Activated CD4-positive, alpha-beta memory T cell treated with anti-CD3 and anti-CD28 coated beads, Interleukin-2, amount 10 ng/mL, durations not matched to agents 7 days and 5 days (primary cell): Measurements from ENCODE around the gene RASSF5. TPM values are rescaled to one million over a fixed set of nuclear protein-coding genes. Genes with fewer than 3 reads are reported as not detected.

Source experiments
- CTCF ChIA-PET: fragments of 350-600 bp; sonication (Branson Sonifier 250); formaldehyde crosslinking; loops from one replicate; lab custom pipeline; 2021; ENCODE audit warnings: antibody characterized with exemption, inconsistent platforms; lab: Charles Lee
- POLR2A ChIA-PET: fragments of 350-600 bp; sonication (Branson Sonifier 250); formaldehyde crosslinking; loops from one replicate; lab custom pipeline; 2021; ENCODE audit warnings: antibody characterized with exemption; lab: Charles Lee
- DNase-seq: peaks from one replicate; pipeline ENCODE4 v3.0.0-alpha.2; 2020
- H3K27ac Mint-ChIP-seq: one replicate; pipeline ENCODE4 v1.8.0; 2021; ENCODE audit warnings: mild to moderate bottlenecking, mixed read lengths
- H3K27me3 Mint-ChIP-seq: one replicate; pipeline ENCODE4 v1.8.0; 2021; ENCODE audit warnings: mixed read lengths
- H3K36me3 Mint-ChIP-seq: one replicate; pipeline ENCODE4 v1.8.0; 2021; ENCODE audit warnings: low read depth, mixed read lengths
- H3K4me1 Mint-ChIP-seq: one replicate; pipeline ENCODE4 v1.8.0; 2021; ENCODE audit warnings: mixed read lengths
- H3K4me3 Mint-ChIP-seq: one replicate; pipeline ENCODE4 v1.8.0; 2021; ENCODE audit warnings: mild to moderate bottlenecking, mixed read lengths
- H3K9me3 Mint-ChIP-seq: one replicate; pipeline ENCODE4 v1.8.0; 2021; ENCODE audit warnings: mixed read lengths
- total RNA-seq, 2 experiments: library from RNA; stranded (reverse); gene quantifications; one replicate each; pipeline ENCODE4 v1.2.3, GENCODE V29; 2021

Gene RASSF5
- total RNA-seq, 2 experiments from 2014 or later = 213 to 216 TPM

GRCh38 chr1:206566999-206567398 is 59.7 kb downstream of the RASSF5 start:
- ChIA-PET CTCF (interaction anchor here (1.4 to 23.3 kb wide), 5 partner anchors 10 to 22 kb away, joined by 5 to 524 read pairs (median 15); no protein-coding TSS in a partner anchor), POLR2A (interaction anchor here (1.1 to 28.4 kb wide), 3 partner anchors 5 to 97 kb away, joined by 3 to 1193 read pairs (median 1193); partner anchors contain the start of gene IKBKE)
- H3K4me3 Mint-ChIP-seq = peak overlapping the region; percentile 72
- H3K9me3 Mint-ChIP-seq = no peaks in the 10 kb centered on the region
- DNase-seq = no peak
- peak overlapping the region; percentile 88 for H3K27ac Mint-ChIP-seq
- H3K36me3 Mint-ChIP-seq = peaks cover 98% of the 10 kb centered on the region
- peaks cover 99% of the 10 kb centered on the region for H3K4me1 Mint-ChIP-seq
- no peaks in the 10 kb centered on the region for H3K27me3 Mint-ChIP-seq

- Mint-ChIP-seq H3K9me3 (no peaks in the 10 kb centered on the region), H3K27me3 (no peaks in the 10 kb centered on the region), H3K27ac (peak overlapping the region; percentile 72), H3K36me3 (peaks cover 98% of the 10 kb centered on the region), H3K4me1 (peaks cover 99% of the 10 kb centered on the region), H3K4me3 (peak overlapping the region; percentile 27)
- POLR2A ChIA-PET = interaction anchor here (1.3 to 28.4 kb wide), 4 partner anchors 7 to 23 kb away, joined by 4 to 1193 read pairs (median 599); no protein-coding TSS in a partner anchor
- DNase-seq = no peak
- CTCF ChIA-PET = interaction anchor here (1.6 to 23.3 kb wide), 4 partner anchors 11 to 23 kb away, joined by 4 to 524 read pairs (median 20); no protein-coding TSS in a partner anchor
Measured at GRCh38 chr1:206568256-206568655, 60.9 kb downstream of the RASSF5 start.

GRCh38 chr1:206568779-206569352 is 61.5 kb downstream of the RASSF5 start:
- Mint-ChIP-seq H3K4me3 (peak overlapping the region; percentile 27), H3K36me3 (peaks cover 97% of the 10 kb centered on the region), H3K27me3 (no peaks in the 10 kb centered on the region), H3K9me3 (no peaks in the 10 kb centered on the region), H3K4me1 (peaks cover 99% of the 10 kb centered on the region), H3K27ac (peak overlapping the region; percentile 72)
- no peak for DNase-seq
- POLR2A ChIA-PET = interaction anchor here (1.3 to 28.4 kb wide), 4 partner anchors 7 to 24 kb away, joined by 4 to 1193 read pairs (median 599); no protein-coding TSS in a partner anchor
- CTCF ChIA-PET = interaction anchor here (0.7 to 23.3 kb wide), 5 partner anchors 9 to 24 kb away, joined by 3 to 524 read pairs (median 15); no protein-coding TSS in a partner anchor

- H3K4me1 Mint-ChIP-seq = peaks cover 99% of the 10 kb centered on the region
- DNase-seq = no peak
- no peaks in the 10 kb centered on the region for H3K27me3 Mint-ChIP-seq
- CTCF ChIA-PET = interaction anchor here (0.7 to 23.3 kb wide), 5 partner anchors 10 to 98 kb away, joined by 3 to 524 read pairs (median 5); no protein-coding TSS in a partner anchor
- no peak overlapping the region for H3K4me3 Mint-ChIP-seq
- peak overlapping the region; percentile 72 for H3K27ac Mint-ChIP-seq
- POLR2A ChIA-PET = interaction anchor here (1.3 to 28.4 kb wide), 3 partner anchors 6 to 23 kb away, joined by 5 to 1193 read pairs (median 1193); no protein-coding TSS in a partner anchor
- no peaks in the 10 kb centered on the region for H3K9me3 Mint-ChIP-seq
- peaks cover 96% of the 10 kb centered on the region for H3K36me3 Mint-ChIP-seq
Measured at GRCh38 chr1:206569556-206569955, 62.2 kb downstream of the RASSF5 start.

GRCh38 chr1:206570529-206570928 is 63.2 kb downstream of the RASSF5 start:
- POLR2A ChIA-PET = interaction anchor here (24.6 to 28.4 kb wide), 2 partner anchors 5 to 9 kb away, joined by 1193 read pairs; no protein-coding TSS in a partner anchor
- CTCF ChIA-PET = interaction anchor here (1.2 to 23.3 kb wide), 2 partner anchors 9 to 14 kb away, joined by 3 to 524 read pairs; no protein-coding TSS in a partner anchor
- DNase-seq = no peak
- Mint-ChIP-seq H3K9me3 (no peaks in the 10 kb centered on the region), H3K27me3 (no peaks in the 10 kb centered on the region), H3K36me3 (peaks cover 87% of the 10 kb centered on the region), H3K4me1 (peaks cover 98% of the 10 kb centered on the region), H3K27ac (peak overlapping the region; percentile 37), H3K4me3 (no peak overlapping the region)

- ChIA-PET CTCF (interaction anchor here (2.5 to 15.1 kb wide), 3 partner anchors 11 to 27 kb away, joined by 10 to 524 read pairs (median 51); no protein-coding TSS in a partner anchor), POLR2A (interaction anchor here (1.3 to 28.4 kb wide), 3 partner anchors 3 to 214 kb away, joined by 3 to 1193 read pairs (median 1193); no protein-coding TSS in a partner anchor)
Measured at GRCh38 chr1:206572835-206573234, 65.5 kb downstream of the RASSF5 start.

GRCh38 chr1:206573319-206573718 is 66.0 kb downstream of the RASSF5 start:
- CTCF ChIA-PET = interaction anchor here (2.5 to 15.1 kb wide), 3 partner anchors 10 to 28 kb away, joined by 10 to 524 read pairs (median 51); no protein-coding TSS in a partner anchor
- no peaks in the 10 kb centered on the region for H3K27me3 Mint-ChIP-seq
- H3K36me3 Mint-ChIP-seq = peaks cover 78% of the 10 kb centered on the region
- H3K9me3 Mint-ChIP-seq = no peaks in the 10 kb centered on the region
- H3K4me1 Mint-ChIP-seq = peaks cover 98% of the 10 kb centered on the region
- no peak overlapping the region for H3K4me3 Mint-ChIP-seq
- POLR2A ChIA-PET = interaction anchor here (24.6 to 28.4 kb wide), 2 partner anchors 2 to 12 kb away, joined by 1193 read pairs; no protein-coding TSS in a partner anchor
- H3K27ac Mint-ChIP-seq = peak overlapping the region; percentile 90
- no peak for DNase-seq

More at GRCh38 chr1:206572835-206573234, 65.5 kb downstream of the RASSF5 start:
- Mint-ChIP-seq H3K4me1 (peaks cover 98% of the 10 kb centered on the region), H3K27ac (peak overlapping the region; percentile 90), H3K9me3 (no peaks in the 10 kb centered on the region), H3K4me3 (no peak overlapping the region), H3K36me3 (peaks cover 78% of the 10 kb centered on the region), H3K27me3 (no peaks in the 10 kb centered on the region)
- DNase-seq = no peak

- Mint-ChIP-seq H3K27me3 (no peaks in the 10 kb centered on the region), H3K4me3 (no peak overlapping the region), H3K4me1 (peaks cover 98% of the 10 kb centered on the region), H3K9me3 (no peaks in the 10 kb centered on the region), H3K36me3 (peaks cover 78% of the 10 kb centered on the region), H3K27ac (peak overlapping the region; percentile 90)
- ChIA-PET CTCF (interaction anchor here (2.5 to 15.1 kb wide), 3 partner anchors 10 to 28 kb away, joined by 10 to 524 read pairs (median 51); no protein-coding TSS in a partner anchor), POLR2A (interaction anchor here (24.6 to 28.4 kb wide), 2 partner anchors 2 to 12 kb away, joined by 1193 read pairs; no protein-coding TSS in a partner anchor)
- DNase-seq = no peak
Measured at GRCh38 chr1:206573762-206574161, 66.4 kb downstream of the RASSF5 start.

GRCh38 chr1:206575165-206575893 is 68.0 kb downstream of the RASSF5 start:
- Mint-ChIP-seq H3K27me3 (no peaks in the 10 kb centered on the region), H3K27ac (peak overlapping the region; percentile 90), H3K4me1 (peaks cover 99% of the 10 kb centered on the region), H3K36me3 (peaks cover 79% of the 10 kb centered on the region), H3K4me3 (peak overlapping the region; percentile 56), H3K9me3 (no peaks in the 10 kb centered on the region)
- POLR2A ChIA-PET = interaction anchor here (0.9 to 28.4 kb wide), 13 partner anchors 9 to 826 kb away, joined by 3 to 1193 read pairs (median 4); partner anchors contain the start of genes EIF2D and IKBKE
- peak; percentile 72 for DNase-seq
- CTCF ChIA-PET = interaction anchor here (0.9 to 15.1 kb wide), 11 partner anchors 8 to 105 kb away, joined by 5 to 524 read pairs (median 6); partner anchors contain the start of genes DYRK3 and IKBKE

- H3K27ac Mint-ChIP-seq = peak overlapping the region; percentile 90
- H3K4me3 Mint-ChIP-seq = peak overlapping the region; percentile 63
- H3K4me1 Mint-ChIP-seq = peaks cover 99% of the 10 kb centered on the region
- CTCF ChIA-PET = interaction anchor here (0.9 to 15.1 kb wide), 11 partner anchors 8 to 106 kb away, joined by 5 to 524 read pairs (median 6); partner anchors contain the start of genes DYRK3 and IKBKE
- POLR2A ChIA-PET = interaction anchor here (0.9 to 28.4 kb wide), 13 partner anchors 8 to 827 kb away, joined by 3 to 1193 read pairs (median 4); partner anchors contain the start of genes EIF2D and IKBKE
- peaks cover 78% of the 10 kb centered on the region for H3K36me3 Mint-ChIP-seq
- no peaks in the 10 kb centered on the region for H3K9me3 Mint-ChIP-seq
- no peak for DNase-seq
- no peaks in the 10 kb centered on the region for H3K27me3 Mint-ChIP-seq
Measured at GRCh38 chr1:206575894-206576737, 68.8 kb downstream of the RASSF5 start.

- H3K4me3 Mint-ChIP-seq = peak overlapping the region; percentile 72
- CTCF ChIA-PET = interaction anchor here (0.6 to 15.1 kb wide), 9 partner anchors 11 to 472 kb away, joined by 3 to 524 read pairs (median 4); partner anchors contain the start of gene IKBKE
Measured at GRCh38 chr1:206577626-206578025, 70.3 kb downstream of the RASSF5 start.

More at GRCh38 chr1:206577626-206578025, 70.3 kb downstream of the RASSF5 start:
- no peak for DNase-seq
- Mint-ChIP-seq H3K27ac (peak overlapping the region; percentile 90), H3K4me1 (peaks cover 99% of the 10 kb centered on the region), H3K36me3 (peaks cover 76% of the 10 kb centered on the region), H3K27me3 (no peaks in the 10 kb centered on the region), H3K9me3 (no peaks in the 10 kb centered on the region)
- POLR2A ChIA-PET = interaction anchor here (0.8 to 28.4 kb wide), 8 partner anchors 11 to 110 kb away, joined by 3 to 1193 read pairs (median 8); partner anchors contain the start of genes DYRK3, IKBKE and RASSF5
